ENCODE measurements around the gene ARNT2.

DNA sequence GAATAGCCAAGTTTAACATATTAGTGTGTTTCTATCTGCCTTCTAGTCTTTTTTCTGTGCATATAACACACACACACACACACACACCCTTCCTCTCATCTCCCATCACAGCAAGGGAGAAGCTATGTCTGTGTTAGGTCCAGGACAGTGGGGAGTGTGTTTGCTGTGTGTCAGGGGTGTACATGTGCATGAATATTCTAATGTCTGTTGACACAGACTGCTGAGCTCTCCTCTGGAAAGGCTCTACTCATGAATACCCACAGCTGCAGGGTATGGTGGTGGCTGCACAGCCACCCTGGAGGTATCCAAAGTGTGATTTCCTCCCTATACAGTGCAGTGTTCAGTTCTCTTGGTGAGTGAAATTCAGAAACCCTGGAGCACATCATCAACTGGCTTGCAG, 42.9 kb downstream of the ARNT2 start:
- TF ChIP-seq, protein P1, sequence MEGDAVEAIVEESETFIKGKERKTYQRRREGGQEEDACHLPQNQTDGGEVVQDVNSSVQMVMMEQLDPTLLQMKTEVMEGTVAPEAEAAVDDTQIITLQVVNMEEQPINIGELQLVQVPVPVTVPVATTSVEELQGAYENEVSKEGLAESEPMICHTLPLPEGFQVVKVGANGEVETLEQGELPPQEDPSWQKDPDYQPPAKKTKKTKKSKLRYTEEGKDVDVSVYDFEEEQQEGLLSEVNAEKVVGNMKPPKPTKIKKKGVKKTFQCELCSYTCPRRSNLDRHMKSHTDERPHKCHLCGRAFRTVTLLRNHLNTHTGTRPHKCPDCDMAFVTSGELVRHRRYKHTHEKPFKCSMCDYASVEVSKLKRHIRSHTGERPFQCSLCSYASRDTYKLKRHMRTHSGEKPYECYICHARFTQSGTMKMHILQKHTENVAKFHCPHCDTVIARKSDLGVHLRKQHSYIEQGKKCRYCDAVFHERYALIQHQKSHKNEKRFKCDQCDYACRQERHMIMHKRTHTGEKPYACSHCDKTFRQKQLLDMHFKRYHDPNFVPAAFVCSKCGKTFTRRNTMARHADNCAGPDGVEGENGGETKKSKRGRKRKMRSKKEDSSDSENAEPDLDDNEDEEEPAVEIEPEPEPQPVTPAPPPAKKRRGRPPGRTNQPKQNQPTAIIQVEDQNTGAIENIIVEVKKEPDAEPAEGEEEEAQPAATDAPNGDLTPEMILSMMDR (conservative IDR thresholded peaks at IDR 0.05; ENCODE audit: low read length): no peak
- TF ChIP-seq EZH2phosphoT487 (IDR thresholded peaks at IDR 0.05; ENCODE audit: borderline replicate concordance, low read depth, low read length): no peak

All from OCI-LY7 (cell line).